ENCODE measurements around the gene HLCS. TPM values are rescaled to one million over a fixed set of nuclear protein-coding genes. Genes with fewer than 3 reads are reported as not detected.

Gene HLCS
- total RNA-seq, 3 donors from 2014 or later (not counting 1 experiment from before 2014, with no cell fraction given), result 28.4 to 36.0 (median 33.0) TPM

- Histone ChIP-seq H3K36me3 (ENCODE audit: control insufficient read depth, insufficient read depth, low read length) (no peaks in the 10 kb centered on the region), H3K4me3 (ENCODE audit: low read length) (no peak overlapping the region), H3K27ac (ENCODE audit: low read length) (no peak overlapping the region), H3K27me3 (ENCODE audit: control insufficient read depth, insufficient read depth, low read length) (no peaks in the 10 kb centered on the region), H3K9me3 (ENCODE audit: control insufficient read depth, insufficient read depth, low read length) (peaks cover 13% of the 10 kb centered on the region), H3K4me1 (ENCODE audit: control insufficient read depth, insufficient read depth, low read length) (no peaks in the 10 kb centered on the region)
- H3K9me3 Mint-ChIP-seq, result peaks cover 5 to 10% of the 10 kb centered on the region in 2 donors
- H3K4me1 Mint-ChIP-seq, result peaks cover 0 to 7% of the 10 kb centered on the region in 2 donors
- H3K27ac Mint-ChIP-seq, result no peak overlapping the region
- ATAC-seq, result no peak
- TF ChIP-seq CTCF (IDR thresholded peaks at IDR 0.05), result no peak
- no peaks in the 10 kb centered on the region for H3K27me3 Mint-ChIP-seq (ENCODE audit: low read depth in 2 of 2)
- WGBS (ENCODE audit: insufficient coverage), result 89% methylated on average over 1 of the region's 2 CpGs
- no peak for DNase-seq
- intact Hi-C loops (cut with micrococcal nuclease), result no loop called here
- H3K36me3 Mint-ChIP-seq, result peaks cover 13% of the 10 kb centered on the region
- no peak overlapping the region for H3K4me3 Mint-ChIP-seq
Observed at GRCh38 chr21:36796070-36796469, 170.4 kb downstream of the HLCS start.

- no peaks in the 10 kb centered on the region for H3K36me3 Mint-ChIP-seq
- peaks cover under 1 to 2% of the 10 kb centered on the region in 2 donors for H3K9me3 Mint-ChIP-seq
- intact Hi-C loops (cut with micrococcal nuclease), result no loop called here
- no peak for DNase-seq
- Histone ChIP-seq H3K27ac (ENCODE audit: low read length) (no peak overlapping the region), H3K9me3 (ENCODE audit: control insufficient read depth, insufficient read depth, low read length) (peaks cover 7% of the 10 kb centered on the region), H3K36me3 (ENCODE audit: control insufficient read depth, insufficient read depth, low read length) (no peaks in the 10 kb centered on the region), H3K4me3 (ENCODE audit: low read length) (no peak overlapping the region), H3K27me3 (ENCODE audit: control insufficient read depth, insufficient read depth, low read length) (no peaks in the 10 kb centered on the region), H3K4me1 (ENCODE audit: control insufficient read depth, insufficient read depth, low read length) (no peaks in the 10 kb centered on the region)
- WGBS (ENCODE audit: insufficient coverage), result 94% methylated on average over 6 of the region's 6 CpGs
- H3K27me3 Mint-ChIP-seq (ENCODE audit: low read depth in 2 of 2), result no peaks in the 10 kb centered on the region
- H3K27ac Mint-ChIP-seq, result no peak overlapping the region
- ATAC-seq, result no peak
- no peak for TF ChIP-seq CTCF (IDR thresholded peaks at IDR 0.05)
- no peak overlapping the region for H3K4me3 Mint-ChIP-seq
- H3K4me1 Mint-ChIP-seq, result peaks cover 0 to 7% of the 10 kb centered on the region in 2 donors
Observed at GRCh38 chr21:36792505-36792967, 173.9 kb downstream of the HLCS start.

- intact Hi-C loops (cut with micrococcal nuclease), result no loop called here
- no peaks in the 10 kb centered on the region for H3K4me1 ChIP-seq (ENCODE audit: control insufficient read depth, insufficient read depth, low read length)
- Mint-ChIP-seq H3K4me1 (peaks cover 0 to 7% of the 10 kb centered on the region in 2 donors), H3K27ac (no peak overlapping the region), H3K36me3 (no peaks in the 10 kb centered on the region), H3K4me3 (no peak overlapping the region), H3K27me3 (ENCODE audit: low read depth in 2 of 2) (no peaks in the 10 kb centered on the region), H3K9me3 (no peaks in the 10 kb centered on the region)
- H3K27me3 ChIP-seq (ENCODE audit: control insufficient read depth, insufficient read depth, low read length), result no peaks in the 10 kb centered on the region
- no peak for DNase-seq
- H3K27ac ChIP-seq (ENCODE audit: low read length), result no peak overlapping the region
- no peak for TF ChIP-seq CTCF (IDR thresholded peaks at IDR 0.05)
- 93% methylated on average over 21 of the region's 21 CpGs for WGBS (ENCODE audit: insufficient coverage)
- peaks cover 6% of the 10 kb centered on the region for H3K9me3 ChIP-seq (ENCODE audit: control insufficient read depth, insufficient read depth, low read length)
- no peak overlapping the region for H3K4me3 ChIP-seq (ENCODE audit: low read length)
- H3K36me3 ChIP-seq (ENCODE audit: control insufficient read depth, insufficient read depth, low read length), result no peaks in the 10 kb centered on the region
- ATAC-seq, result no peak
Observed at GRCh38 chr21:36791695-36792470, 174.6 kb downstream of the HLCS start.
